OCI-LY7 (cell line): ENCODE results near the gene TSPAN12. TPM values are rescaled to one million over a fixed set of nuclear protein-coding genes. Genes with fewer than 3 reads are reported as not detected.

Source experiments
- BruUV-seq: library from RNA; stranded (reverse); fragments of 400-500 nt; replicated peaks from 2 replicates; lab custom pipeline; 2021; lab: Mats Ljungman, UMichigan
- CTCF ChIA-PET: fragments of 300-600 bp; sonication (Branson Sonifier 250); formaldehyde crosslinking; loops from one replicate; lab custom pipeline; 2022; ENCODE audit warnings: antibody characterized with exemption; ENCODE audit not compliant: unreplicated experiment; lab: Charles Lee
- POLR2A ChIA-PET: fragments of 300-600 bp; sonication (Branson Sonifier 250); formaldehyde crosslinking; loops from one replicate; lab custom pipeline; 2022; ENCODE audit warnings: antibody characterized with exemption; lab: Charles Lee
- DNase-seq: peaks from one replicate; pipeline ENCODE4 v3.0.0-alpha.2; 2015; ENCODE audit warnings: low spot score
- H2AFZ ChIP-seq: fragments of 200-600 bp; sonication (generic), shearing (Covaris generic); 2 replicates; pipeline ENCODE4 v1.6.1; 2014; ENCODE audit warnings: mild to moderate bottlenecking, antibody characterized with exemption, low read length, moderate library complexity
- H3K27ac ChIP-seq: fragments of 200-600 bp; sonication (generic); 2 replicates; pipeline ENCODE4 v1.5.1; 2014; ENCODE audit warnings: mixed run types, low read depth, mild to moderate bottlenecking, moderate library complexity, low read length, inconsistent platforms; ENCODE audit not compliant: poor library complexity, severe bottlenecking
- H3K36me3 ChIP-seq: fragments of 200-600 bp; sonication (generic); 2 replicates; pipeline ENCODE4 v1.6.1; 2014; ENCODE audit warnings: mild to moderate bottlenecking, antibody characterized with exemption, low read length, moderate library complexity, mixed read lengths; ENCODE audit not compliant: insufficient read depth
- H3K4me1 ChIP-seq: fragments of 200-600 bp; sonication (generic); 2 replicates; pipeline ENCODE4 v1.5.1; 2014; ENCODE audit warnings: mild to moderate bottlenecking, low read length; ENCODE audit not compliant: insufficient read depth, poor library complexity, severe bottlenecking
- H3K4me2 ChIP-seq: fragments of 200-600 bp; sonication (generic); 2 replicates; pipeline ENCODE4 v1.6.1; 2014; ENCODE audit warnings: mild to moderate bottlenecking, low read length
- H3K4me3 ChIP-seq: fragments of 200-600 bp; sonication (generic); 2 replicates; pipeline ENCODE4 v1.5.1; 2014; ENCODE audit warnings: mild to moderate bottlenecking, low read depth, low read length; ENCODE audit not compliant: poor library complexity, severe bottlenecking
- H3K79me2 ChIP-seq: fragments of 200-600 bp; sonication (generic); 2 replicates; pipeline ENCODE4 v1.6.1; 2016; ENCODE audit warnings: low read depth, mild to moderate bottlenecking, low read length, moderate library complexity, mixed read lengths; ENCODE audit not compliant: insufficient read depth
- H3K9me2 ChIP-seq: fragments of 200-600 bp; sonication (generic); 2 replicates; pipeline ENCODE4 v1.6.1; 2016; ENCODE audit warnings: mild to moderate bottlenecking, low read length, mixed read lengths; ENCODE audit not compliant: insufficient read depth
- H3K9me3 ChIP-seq: fragments of 200-600 bp; sonication (generic); 2 replicates; pipeline ENCODE4 v1.6.1; 2014; ENCODE audit warnings: mild to moderate bottlenecking, mixed run types, low read length, mixed read lengths
- H4K20me1 ChIP-seq: fragments of 200-600 bp; sonication (generic); 2 replicates; pipeline ENCODE4 v1.6.1; 2014; ENCODE audit warnings: mild to moderate bottlenecking, antibody characterized with exemption, low read length, moderate library complexity, mixed read lengths; ENCODE audit not compliant: insufficient read depth
- EZH2phosphoT487 ChIP-seq: fragments of 200-600 bp; sonication (generic); IDR thresholded peaks from 2 replicates; pipeline ENCODE4 v1.6.1; 2018; ENCODE audit warnings: low read depth, borderline replicate concordance, mild to moderate bottlenecking, mixed run types, antibody characterized with exemption, low read length, moderate library complexity, mixed read lengths
- intact Hi-C: fragments of 100-400 bp; cut with micrococcal nuclease; formaldehyde crosslinking; loops from one replicate; pipeline ENCODE4 v1.10.0; 2022; ENCODE audit not compliant: unreplicated experiment
- total RNA-seq, 2 experiments: library from RNA; depleted of rRNA in 1 of 2; stranded (reverse); fragments of >200 nt in 1 of 2; shearing (Covaris generic) in 1 of 2; gene quantifications; 2 replicates each; pipeline ENCODE4 v1.2.3, GENCODE V29; 2014 to 2022
- TF ChIP-seq, protein P1 (sequence below): fragments of 200-600 bp; sonication (generic); conservative IDR thresholded peaks from 2 replicates; pipeline ENCODE4 v1.5.1; 2014; ENCODE audit warnings: mild to moderate bottlenecking, antibody characterized with exemption, low read length, moderate library complexity, mixed read lengths

TSPAN12 gene
- total RNA-seq, 2 experiments from 2014 or later: not detected

DNA sequence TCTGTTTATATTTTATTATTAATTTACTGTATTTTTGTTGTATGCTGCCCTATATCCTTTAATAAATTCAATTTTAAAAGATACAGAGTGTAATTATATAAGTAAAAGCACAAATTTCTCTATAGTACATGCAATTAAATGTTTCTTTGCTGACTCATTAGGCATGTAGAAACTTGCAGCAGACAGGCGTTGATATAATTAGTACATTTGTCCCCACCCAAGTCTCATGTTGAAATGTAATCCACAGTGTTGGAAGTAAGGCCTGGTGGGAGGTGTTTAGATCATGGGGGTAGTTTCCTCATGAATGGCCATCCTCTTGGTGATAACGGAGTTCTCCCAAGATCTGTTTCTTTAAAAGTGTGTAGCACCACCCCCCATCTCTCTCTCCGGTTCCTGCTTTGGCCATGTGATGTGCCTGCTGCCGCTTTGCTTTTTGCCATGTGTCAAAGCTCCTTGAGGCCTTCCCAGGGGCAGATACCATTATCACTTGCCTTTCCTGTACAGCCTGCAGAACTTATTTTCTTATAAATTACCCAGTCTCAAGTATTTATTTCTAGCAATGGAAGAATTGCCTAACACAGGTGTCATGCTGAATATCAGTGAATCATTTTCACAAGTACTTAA lies 63.7 kb downstream of the TSPAN12 start:
- Histone ChIP-seq H3K36me3 (no peaks in the 10 kb centered on the region), H3K79me2 (no peaks in the 10 kb centered on the region), H3K4me2 (no peak overlapping the region), H3K4me3 (no peak overlapping the region), H2AFZ (no peak overlapping the region), H3K9me2 (no peaks in the 10 kb centered on the region), H4K20me1 (no peaks in the 10 kb centered on the region), H3K4me1 (no peaks in the 10 kb centered on the region), H3K9me3 (no peaks in the 10 kb centered on the region), H3K27ac (no peak overlapping the region)
- POLR2A ChIA-PET: no interaction called here
- DNase-seq: no peak
- CTCF ChIA-PET: no interaction called here
- intact Hi-C loops: loop anchor here (5.0 kb wide), 3 partner anchors 148 to 313 kb away; no protein-coding TSS in a partner anchor
- BruUV-seq: no TSS peak
- TF ChIP-seq, protein P1, sequence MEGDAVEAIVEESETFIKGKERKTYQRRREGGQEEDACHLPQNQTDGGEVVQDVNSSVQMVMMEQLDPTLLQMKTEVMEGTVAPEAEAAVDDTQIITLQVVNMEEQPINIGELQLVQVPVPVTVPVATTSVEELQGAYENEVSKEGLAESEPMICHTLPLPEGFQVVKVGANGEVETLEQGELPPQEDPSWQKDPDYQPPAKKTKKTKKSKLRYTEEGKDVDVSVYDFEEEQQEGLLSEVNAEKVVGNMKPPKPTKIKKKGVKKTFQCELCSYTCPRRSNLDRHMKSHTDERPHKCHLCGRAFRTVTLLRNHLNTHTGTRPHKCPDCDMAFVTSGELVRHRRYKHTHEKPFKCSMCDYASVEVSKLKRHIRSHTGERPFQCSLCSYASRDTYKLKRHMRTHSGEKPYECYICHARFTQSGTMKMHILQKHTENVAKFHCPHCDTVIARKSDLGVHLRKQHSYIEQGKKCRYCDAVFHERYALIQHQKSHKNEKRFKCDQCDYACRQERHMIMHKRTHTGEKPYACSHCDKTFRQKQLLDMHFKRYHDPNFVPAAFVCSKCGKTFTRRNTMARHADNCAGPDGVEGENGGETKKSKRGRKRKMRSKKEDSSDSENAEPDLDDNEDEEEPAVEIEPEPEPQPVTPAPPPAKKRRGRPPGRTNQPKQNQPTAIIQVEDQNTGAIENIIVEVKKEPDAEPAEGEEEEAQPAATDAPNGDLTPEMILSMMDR: no peak
- no peak for TF ChIP-seq EZH2phosphoT487

DNA sequence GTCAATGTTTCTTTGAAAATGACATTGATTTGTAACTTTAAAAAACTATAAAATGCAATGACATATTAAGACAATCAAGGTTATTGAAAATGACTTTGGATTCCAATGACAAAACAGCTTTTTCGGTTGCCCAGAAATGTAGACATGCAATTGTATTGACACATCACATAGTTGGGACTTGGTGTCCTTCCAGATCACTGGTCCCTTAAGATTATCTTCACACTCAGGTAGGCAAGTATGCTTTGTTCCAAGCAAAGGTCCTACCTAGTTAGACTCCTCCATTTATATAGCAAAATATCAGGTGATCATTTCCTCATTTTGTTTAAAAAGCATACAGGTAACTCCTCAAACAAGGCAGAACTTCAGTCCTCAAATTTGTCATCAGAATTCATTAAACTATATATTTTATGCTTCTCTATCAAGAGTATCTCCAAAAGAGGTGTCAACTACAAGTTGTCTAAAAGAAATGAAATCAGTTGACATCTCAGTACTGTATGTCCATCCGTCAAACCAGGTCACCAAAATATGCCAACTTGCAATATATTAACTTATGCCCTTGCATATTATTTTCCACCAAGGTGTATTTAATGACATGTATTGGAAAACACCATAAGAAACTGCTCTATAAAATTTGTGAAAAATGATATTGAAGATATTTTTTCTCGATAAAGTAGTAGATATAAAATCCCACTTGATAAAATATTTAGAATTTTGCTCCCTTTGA lies 64.6 kb downstream of the TSPAN12 start:
- H3K9me2 ChIP-seq: no peaks in the 10 kb centered on the region
- no peaks in the 10 kb centered on the region for H4K20me1 ChIP-seq
- no peak overlapping the region for H3K4me3 ChIP-seq
- H3K27ac ChIP-seq: no peak overlapping the region
- no peak overlapping the region for H3K4me2 ChIP-seq
- DNase-seq: no peak
- H3K79me2 ChIP-seq: no peaks in the 10 kb centered on the region
- no peaks in the 10 kb centered on the region for H3K9me3 ChIP-seq
- no TSS peak for BruUV-seq
- TF ChIP-seq EZH2phosphoT487: no peak
- TF ChIP-seq, protein P1: no peak
- no peaks in the 10 kb centered on the region for H3K4me1 ChIP-seq
- CTCF ChIA-PET: no interaction called here
- no peak overlapping the region for H2AFZ ChIP-seq
- POLR2A ChIA-PET: no interaction called here
- no peaks in the 10 kb centered on the region for H3K36me3 ChIP-seq
- intact Hi-C loops: loop anchor here (5.0 kb wide), 3 partner anchors 149 to 314 kb away; no protein-coding TSS in a partner anchor

DNA sequence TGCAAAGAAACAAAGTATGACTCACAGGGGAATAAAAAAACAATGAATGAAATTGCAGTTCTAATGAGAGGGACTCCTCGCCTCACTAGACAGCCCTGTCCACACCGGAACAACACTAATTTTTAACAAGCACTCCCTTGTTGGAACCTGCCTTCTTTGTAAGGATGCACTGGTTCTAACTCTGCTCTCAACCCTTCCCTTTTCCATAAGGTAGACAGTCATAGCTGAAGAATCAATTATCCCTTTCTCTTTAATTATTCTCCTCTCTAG lies 65.1 kb downstream of the TSPAN12 start:
- ChIA-PET CTCF (no interaction called here), POLR2A (interaction anchor here (0.6 kb wide), 1 partner anchor 295 kb away, joined by 3 read pairs; no protein-coding TSS in a partner anchor)
- Histone ChIP-seq H2AFZ (no peak overlapping the region), H3K4me2 (no peak overlapping the region), H3K4me1 (no peaks in the 10 kb centered on the region), H3K9me3 (no peaks in the 10 kb centered on the region), H3K79me2 (no peaks in the 10 kb centered on the region), H3K27ac (no peak overlapping the region), H3K36me3 (no peaks in the 10 kb centered on the region), H3K9me2 (no peaks in the 10 kb centered on the region), H4K20me1 (no peaks in the 10 kb centered on the region), H3K4me3 (no peak overlapping the region)
- intact Hi-C loops: loop anchor here (5.0 kb wide), 3 partner anchors 150 to 315 kb away; no protein-coding TSS in a partner anchor
- no TSS peak for BruUV-seq
- no peak for TF ChIP-seq EZH2phosphoT487
- TF ChIP-seq, protein P1: no peak
- DNase-seq: no peak
